ENCODE results near the gene KCNK3.

Gene KCNK3

DNA sequence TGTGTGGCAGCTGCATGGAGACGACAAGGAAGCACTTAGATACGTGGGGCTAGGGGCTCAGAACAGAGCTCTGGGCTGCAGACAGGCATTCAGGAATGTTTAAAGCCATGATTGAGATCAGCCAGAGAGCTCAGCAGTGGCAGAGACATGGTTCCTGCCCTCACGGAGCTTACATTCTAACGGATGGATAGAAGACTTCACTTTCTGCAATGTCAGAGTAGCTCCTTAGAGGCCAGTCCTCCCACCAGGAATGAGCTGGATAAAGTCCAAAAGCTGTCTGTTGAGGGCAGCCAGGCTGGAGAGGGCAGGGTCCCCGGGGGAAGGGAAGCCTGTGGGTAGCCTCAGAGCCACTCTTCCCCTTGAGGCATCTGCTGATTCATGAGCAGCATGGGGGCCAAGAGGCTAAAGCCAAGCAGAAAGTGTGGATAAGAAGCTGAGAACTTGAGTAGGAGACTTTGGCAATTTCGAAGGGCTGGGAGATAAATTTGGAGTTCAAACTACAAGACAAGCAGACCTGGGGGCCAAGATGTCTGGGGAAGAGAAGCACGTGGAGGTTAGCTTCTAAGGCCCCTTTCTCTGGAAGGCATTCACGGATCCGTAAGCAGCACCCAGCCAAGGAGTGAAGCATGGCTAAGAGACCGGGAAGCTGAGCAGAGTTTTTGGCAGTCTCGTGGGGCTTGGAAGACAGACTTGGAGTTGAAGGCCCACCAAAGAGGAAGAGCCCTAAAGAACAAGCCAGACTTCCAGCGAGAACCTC is 41.6 kb upstream of the KCNK3 start:
- no peak overlapping the region for H3K4me3 ChIP-seq (ENCODE audit: insufficient read depth in 1 of 2, low read depth in 1 of 2, low read length in 2 of 2)
- H2BK120ac ChIP-seq (ENCODE audit: low read depth, low read length): no peak overlapping the region
- no peaks in the 10 kb centered on the region for H3K79me1 ChIP-seq (replicated peaks; ENCODE audit: low read length, poor library complexity, severe bottlenecking)
- no peak overlapping the region for H3K18ac ChIP-seq (ENCODE audit: low read depth in 1 of 2, low read length in 2 of 2)
- H3K4ac ChIP-seq (ENCODE audit: low read depth in 1 of 2, low read length in 2 of 2): no peak overlapping the region
- H4K8ac ChIP-seq (ENCODE audit: low read length): peak overlapping the region; percentile 37
- H2BK5ac ChIP-seq (ENCODE audit: low read depth, low read length, poor library complexity, severe bottlenecking): no peak overlapping the region
- peak overlapping the region; percentile 48 for H2BK15ac ChIP-seq (ENCODE audit: low read depth, poor library complexity, severe bottlenecking)
- no peak overlapping the region for H2AFZ ChIP-seq (ENCODE audit: low read depth, low read length)
- WGBS: 89% methylated on average over 12 of the region's 12 CpGs
- no peak overlapping the region for H3K23ac ChIP-seq (ENCODE audit: low read length in 2 of 2)
- H3K27ac ChIP-seq (ENCODE audit: low read length, poor library complexity, severe bottlenecking): no peak overlapping the region
- H3K9ac ChIP-seq (ENCODE audit: low read length): no peak overlapping the region
- no peak overlapping the region for H3K4me2 ChIP-seq (ENCODE audit: low read length, poor library complexity, severe bottlenecking)
- no peak overlapping the region for H3K14ac ChIP-seq (ENCODE audit: low read length in 2 of 2)
- no peaks in the 10 kb centered on the region for H3K9me3 ChIP-seq (ENCODE audit: control insufficient read depth, low read length)
- peak overlapping the region in 1 of 2 experiments; percentile 87 for H2BK12ac ChIP-seq (ENCODE audit: low read length in 2 of 2)
- peak overlapping the region; percentile 46 for H4K91ac ChIP-seq (ENCODE audit: low read length)
- no peaks in the 10 kb centered on the region for H3K36me3 ChIP-seq (ENCODE audit: control insufficient read depth in 1 of 2, insufficient read depth in 2 of 2, low read depth in 1 of 2, low read length in 2 of 2)
- peaks cover 45 to 74% of the 10 kb centered on the region in 2 experiments for H3K27me3 ChIP-seq (ENCODE audit: control insufficient read depth in 1 of 2, insufficient read depth in 1 of 2, low read length in 2 of 2)
- DNase-seq: no peak
- H2AK5ac ChIP-seq (ENCODE audit: low read length, severe bottlenecking): no peak overlapping the region
- no peaks in the 10 kb centered on the region for H3K4me1 ChIP-seq (ENCODE audit: control insufficient read depth, insufficient read depth, low read depth, low read length)

DNA sequence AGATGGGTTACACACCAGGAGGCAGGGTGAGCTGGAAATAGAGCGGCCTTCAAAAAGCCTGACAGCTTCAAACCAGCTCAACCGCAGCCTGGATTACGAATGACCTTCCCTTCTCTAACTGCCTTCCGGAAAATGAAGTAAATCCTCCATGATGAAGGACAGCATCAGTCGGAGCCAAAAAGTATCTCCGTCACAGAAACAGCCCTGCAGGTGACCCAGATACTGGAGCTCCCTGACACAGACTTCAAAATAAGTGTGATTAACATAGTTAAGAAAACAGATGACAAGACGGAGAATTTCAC is 41.1 kb upstream of the KCNK3 start:
- H3K18ac ChIP-seq (ENCODE audit: low read depth in 1 of 2, low read length in 2 of 2): no peak overlapping the region
- no peaks in the 10 kb centered on the region for H3K36me3 ChIP-seq (ENCODE audit: control insufficient read depth in 1 of 2, insufficient read depth in 2 of 2, low read depth in 1 of 2, low read length in 2 of 2)
- H3K79me1 ChIP-seq (replicated peaks; ENCODE audit: low read length, poor library complexity, severe bottlenecking): no peaks in the 10 kb centered on the region
- no peak overlapping the region for H3K4me2 ChIP-seq (ENCODE audit: low read length, poor library complexity, severe bottlenecking)
- DNase-seq: no peak
- no peak overlapping the region for H2AK5ac ChIP-seq (ENCODE audit: low read length, severe bottlenecking)
- H3K4ac ChIP-seq (ENCODE audit: low read depth in 1 of 2, low read length in 2 of 2): no peak overlapping the region
- H3K4me3 ChIP-seq (ENCODE audit: insufficient read depth in 1 of 2, low read depth in 1 of 2, low read length in 2 of 2): no peak overlapping the region
- no peaks in the 10 kb centered on the region for H3K9me3 ChIP-seq (ENCODE audit: control insufficient read depth, low read length)
- H2BK120ac ChIP-seq (ENCODE audit: low read depth, low read length): no peak overlapping the region
- peak overlapping the region in 1 of 2 experiments; percentile 87 for H2BK12ac ChIP-seq (ENCODE audit: low read length in 2 of 2)
- H4K91ac ChIP-seq (ENCODE audit: low read length): peak overlapping the region; percentile 39
- no peak overlapping the region for H2AFZ ChIP-seq (ENCODE audit: low read depth, low read length)
- no peaks in the 10 kb centered on the region for H3K4me1 ChIP-seq (ENCODE audit: control insufficient read depth, insufficient read depth, low read depth, low read length)
- peaks cover 40 to 68% of the 10 kb centered on the region in 2 experiments for H3K27me3 ChIP-seq (ENCODE audit: control insufficient read depth in 1 of 2, insufficient read depth in 1 of 2, low read length in 2 of 2)
- H4K8ac ChIP-seq (ENCODE audit: low read length): peak overlapping the region; percentile 23
- H3K14ac ChIP-seq (ENCODE audit: low read length in 2 of 2): no peak overlapping the region
- no peak overlapping the region for H3K27ac ChIP-seq (ENCODE audit: low read length, poor library complexity, severe bottlenecking)
- 91% methylated on average over 7 of the region's 7 CpGs for WGBS
- H2BK5ac ChIP-seq (ENCODE audit: low read depth, low read length, poor library complexity, severe bottlenecking): no peak overlapping the region
- no peak overlapping the region for H3K23ac ChIP-seq (ENCODE audit: low read length in 2 of 2)
- H2BK15ac ChIP-seq (ENCODE audit: low read depth, poor library complexity, severe bottlenecking): no peak overlapping the region
- peak overlapping the region; percentile 7 for H3K9ac ChIP-seq (ENCODE audit: low read length)

DNA sequence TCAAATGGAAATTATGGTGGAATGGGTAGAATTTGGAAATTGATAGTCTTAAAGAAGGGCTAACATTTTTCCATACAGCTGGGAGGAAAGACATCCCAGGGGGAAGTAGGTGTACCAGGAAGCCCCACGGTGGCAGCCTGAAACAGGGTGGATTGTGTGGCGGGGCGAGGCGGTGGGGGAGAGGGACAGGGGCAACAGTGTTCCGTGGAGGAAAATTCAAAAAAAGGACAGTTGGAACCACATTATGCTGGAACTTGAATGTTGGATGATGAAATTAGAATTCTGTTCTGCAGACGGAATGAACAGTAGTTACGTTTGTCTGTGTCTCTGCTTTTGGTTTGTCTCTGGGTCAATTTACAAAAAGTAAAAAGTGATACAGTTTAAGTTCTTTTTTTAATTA is 40.7 kb upstream of the KCNK3 start:
- Histone ChIP-seq H2BK120ac (ENCODE audit: low read depth, low read length) (no peak overlapping the region), H3K23ac (ENCODE audit: low read length in 2 of 2) (no peak overlapping the region), H3K4me3 (ENCODE audit: insufficient read depth in 1 of 2, low read depth in 1 of 2, low read length in 2 of 2) (peak overlapping the region in 1 of 2 experiments; percentile 1), H3K9ac (ENCODE audit: low read length) (peak overlapping the region; percentile 7), H3K79me1 (replicated peaks; ENCODE audit: low read length, poor library complexity, severe bottlenecking) (no peaks in the 10 kb centered on the region), H4K91ac (ENCODE audit: low read length) (no peak overlapping the region), H2BK15ac (ENCODE audit: low read depth, poor library complexity, severe bottlenecking) (peak overlapping the region; percentile 23), H2BK5ac (ENCODE audit: low read depth, low read length, poor library complexity, severe bottlenecking) (no peak overlapping the region), H2AK5ac (ENCODE audit: low read length, severe bottlenecking) (no peak overlapping the region), H3K4ac (ENCODE audit: low read depth in 1 of 2, low read length in 2 of 2) (no peak overlapping the region), H3K9me3 (ENCODE audit: control insufficient read depth, low read length) (no peaks in the 10 kb centered on the region), H3K4me1 (ENCODE audit: control insufficient read depth, insufficient read depth, low read depth, low read length) (no peaks in the 10 kb centered on the region), H3K18ac (ENCODE audit: low read depth in 1 of 2, low read length in 2 of 2) (peak overlapping the region in 1 of 2 experiments; percentile 68), H2BK12ac (ENCODE audit: low read length in 2 of 2) (peak overlapping the region in 1 of 2 experiments; percentile 65), H2AFZ (ENCODE audit: low read depth, low read length) (no peak overlapping the region), H3K36me3 (ENCODE audit: control insufficient read depth in 1 of 2, insufficient read depth in 2 of 2, low read depth in 1 of 2, low read length in 2 of 2) (no peaks in the 10 kb centered on the region), H3K27me3 (ENCODE audit: control insufficient read depth in 1 of 2, insufficient read depth in 1 of 2, low read length in 2 of 2) (peaks cover 37 to 65% of the 10 kb centered on the region in 2 experiments), H3K4me2 (ENCODE audit: low read length, poor library complexity, severe bottlenecking) (no peak overlapping the region), H4K8ac (ENCODE audit: low read length) (no peak overlapping the region), H3K27ac (ENCODE audit: low read length, poor library complexity, severe bottlenecking) (no peak overlapping the region), H3K14ac (ENCODE audit: low read length in 2 of 2) (no peak overlapping the region)
- no peak for DNase-seq
- WGBS: 86% methylated on average over 7 of the region's 7 CpGs

DNA sequence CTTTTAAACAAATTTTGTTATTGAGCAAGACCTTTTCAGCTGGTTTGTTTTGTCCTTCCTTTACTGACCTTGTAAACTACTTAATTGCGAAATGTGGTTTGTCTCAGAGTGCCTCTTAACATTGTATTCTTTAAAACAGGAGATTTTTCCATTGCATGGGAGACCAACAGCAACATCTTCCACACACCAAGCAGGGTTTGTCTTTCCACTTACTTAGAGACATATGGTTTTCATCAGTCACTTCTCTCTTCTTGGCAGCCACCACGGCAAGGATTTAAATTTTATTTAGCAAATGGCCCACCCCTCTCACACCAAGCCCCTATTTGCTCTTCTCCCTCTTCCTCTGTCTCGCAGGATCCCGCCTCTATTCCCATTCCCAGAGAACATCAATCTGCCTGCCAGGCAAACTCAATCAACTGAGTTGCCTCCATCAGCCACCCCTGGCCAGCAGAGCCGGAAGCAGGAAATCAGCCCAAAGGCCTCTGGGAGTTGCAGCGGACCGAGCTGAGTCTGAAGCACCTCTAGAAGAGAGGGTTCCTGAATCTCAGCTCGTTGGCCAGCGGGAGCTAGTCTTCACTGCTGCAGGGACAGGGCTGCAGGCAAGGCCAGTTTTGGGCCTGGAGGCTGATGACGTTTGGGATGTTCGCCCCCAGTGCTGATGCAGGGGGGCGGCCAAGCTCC is 40.0 kb upstream of the KCNK3 start:
- H3K27ac ChIP-seq (ENCODE audit: low read length, poor library complexity, severe bottlenecking): no peak overlapping the region
- peak overlapping the region; percentile 9 to 95 for H2BK12ac ChIP-seq (ENCODE audit: low read length in 2 of 2)
- H2AFZ ChIP-seq (ENCODE audit: low read depth, low read length): no peak overlapping the region
- H2AK5ac ChIP-seq (ENCODE audit: low read length, severe bottlenecking): no peak overlapping the region
- no peaks in the 10 kb centered on the region for H3K79me1 ChIP-seq (replicated peaks; ENCODE audit: low read length, poor library complexity, severe bottlenecking)
- no peak overlapping the region for H2BK120ac ChIP-seq (ENCODE audit: low read depth, low read length)
- H4K8ac ChIP-seq (ENCODE audit: low read length): peak overlapping the region; percentile 45
- H3K9me3 ChIP-seq (ENCODE audit: control insufficient read depth, low read length): no peaks in the 10 kb centered on the region
- H3K27me3 ChIP-seq (ENCODE audit: control insufficient read depth in 1 of 2, insufficient read depth in 1 of 2, low read length in 2 of 2): peaks cover 30 to 59% of the 10 kb centered on the region in 2 experiments
- H2BK15ac ChIP-seq (ENCODE audit: low read depth, poor library complexity, severe bottlenecking): no peak overlapping the region
- no peak overlapping the region for H4K91ac ChIP-seq (ENCODE audit: low read length)
- H3K14ac ChIP-seq (ENCODE audit: low read length in 2 of 2): peak overlapping the region in 1 of 2 experiments; percentile 73
- WGBS: 51% methylated on average over 12 of the region's 12 CpGs
- peak overlapping the region in 1 of 2 experiments; percentile 1 for H3K4me3 ChIP-seq (ENCODE audit: insufficient read depth in 1 of 2, low read depth in 1 of 2, low read length in 2 of 2)
- no peaks in the 10 kb centered on the region for H3K4me1 ChIP-seq (ENCODE audit: control insufficient read depth, insufficient read depth, low read depth, low read length)
- peak; percentile 95 for DNase-seq
- H3K9ac ChIP-seq (ENCODE audit: low read length): peak overlapping the region; percentile 7
- no peak overlapping the region for H2BK5ac ChIP-seq (ENCODE audit: low read depth, low read length, poor library complexity, severe bottlenecking)
- H3K4me2 ChIP-seq (ENCODE audit: low read length, poor library complexity, severe bottlenecking): no peak overlapping the region
- peak overlapping the region; percentile 1 to 86 for H3K18ac ChIP-seq (ENCODE audit: low read depth in 1 of 2, low read length in 2 of 2)
- no peaks in the 10 kb centered on the region for H3K36me3 ChIP-seq (ENCODE audit: control insufficient read depth in 1 of 2, insufficient read depth in 2 of 2, low read depth in 1 of 2, low read length in 2 of 2)
- no peak overlapping the region for H3K23ac ChIP-seq (ENCODE audit: low read length in 2 of 2)
- peak overlapping the region in 1 of 2 experiments; percentile 42 for H3K4ac ChIP-seq (ENCODE audit: low read depth in 1 of 2, low read length in 2 of 2)

All from mesenchymal stem cell (in vitro differentiated cells and primary cell).